Measurements from ENCODE around the gene RGS5. TPM values are rescaled to one million over a fixed set of nuclear protein-coding genes. Genes with fewer than 3 reads are reported as not detected.

Gene RGS5
- total RNA-seq, 5 donors from 2014 or later (not counting 1 experiment from before 2014, with no cell fraction given): 1.9 to 4.5 (median 3.4) TPM

GRCh38 chr1:163104385-163105099 is 98.2 kb downstream of the RGS5 start:
- Histone ChIP-seq H3K27me3 (replicated peaks in 1 of 2; ENCODE audit: control insufficient read depth in 2 of 2, extremely low read depth in 1 of 2, insufficient read depth in 2 of 2, low read length in 1 of 2) (peaks cover 0 to 4% of the 10 kb centered on the region in 2 experiments), H3K4me1 (ENCODE audit: control insufficient read depth in 1 of 2, extremely low read depth in 1 of 2, insufficient read depth in 2 of 2, low read length in 2 of 2) (no peaks in the 10 kb centered on the region), H3K9me3 (no peaks in the 10 kb centered on the region), H3K36me3 (ENCODE audit: control insufficient read depth in 2 of 2, extremely low read depth in 1 of 2, insufficient read depth in 1 of 2, low read length in 1 of 2) (no peaks in the 10 kb centered on the region), H3K27ac (ENCODE audit: low read length) (no peak overlapping the region), H3K4me3 (ENCODE audit: control insufficient read depth in 1 of 2, extremely low read depth in 1 of 2, low read length in 1 of 2) (no peak overlapping the region)
- ChIA-PET CTCF (no interaction called here), POLR2A (interaction anchor here in 1 of 2 donors (0.7 kb wide), 1 partner anchor 13 kb away, joined by 5 read pairs; no protein-coding TSS in a partner anchor)
- no peaks in the 10 kb centered on the region for H3K4me1 Mint-ChIP-seq
- WGBS (ENCODE audit: insufficient coverage): 61% methylated on average over 2 of the region's 4 CpGs
- H3K9me3 Mint-ChIP-seq: peaks cover 0 to 12% (median 0%) of the 10 kb centered on the region in 3 donors
- no peaks in the 10 kb centered on the region for H3K36me3 Mint-ChIP-seq
- no peak for ATAC-seq (replicated peaks in 1 of 4)
- no peak overlapping the region for H3K4me3 Mint-ChIP-seq
- H3K27ac Mint-ChIP-seq: no peak overlapping the region
- no peak for DNase-seq
- H3K27me3 Mint-ChIP-seq: peaks cover 10 to 15% of the 10 kb centered on the region in 2 donors

GRCh38 chr1:163102590-163102989 is 100.1 kb downstream of the RGS5 start:
- CTCF ChIA-PET: no interaction called here
- H3K4me3 ChIP-seq (ENCODE audit: control insufficient read depth in 1 of 2, extremely low read depth in 1 of 2, low read length in 1 of 2): no peak overlapping the region

GRCh38 chr1:163095213-163095612 is 107.5 kb downstream of the RGS5 start:
- Mint-ChIP-seq H3K9me3 (peaks cover 0 to 4% (median 0%) of the 10 kb centered on the region in 3 donors), H3K4me1 (no peaks in the 10 kb centered on the region), H3K27ac (no peak overlapping the region), H3K4me3 (no peak overlapping the region), H3K36me3 (no peaks in the 10 kb centered on the region), H3K27me3 (peaks cover 9 to 17% of the 10 kb centered on the region in 2 donors)
- DNase-seq (no peak), ATAC-seq (replicated peaks in 1 of 4) (no peak)
- WGBS (ENCODE audit: insufficient coverage): no CpG with 5 or more reads among the region's 1 CpG
- Histone ChIP-seq H3K36me3 (ENCODE audit: control insufficient read depth in 2 of 2, extremely low read depth in 1 of 2, insufficient read depth in 1 of 2, low read length in 1 of 2) (no peaks in the 10 kb centered on the region), H3K27me3 (replicated peaks in 1 of 2; ENCODE audit: control insufficient read depth in 2 of 2, extremely low read depth in 1 of 2, insufficient read depth in 2 of 2, low read length in 1 of 2) (peaks cover 0 to 8% of the 10 kb centered on the region in 2 experiments), H3K4me1 (ENCODE audit: control insufficient read depth in 1 of 2, extremely low read depth in 1 of 2, insufficient read depth in 2 of 2, low read length in 2 of 2) (no peaks in the 10 kb centered on the region), H3K9me3 (no peaks in the 10 kb centered on the region), H3K4me3 (ENCODE audit: control insufficient read depth in 1 of 2, extremely low read depth in 1 of 2, low read length in 1 of 2) (no peak overlapping the region), H3K27ac (ENCODE audit: low read length) (no peak overlapping the region)
- CTCF ChIA-PET: no interaction called here
- POLR2A ChIA-PET: no interaction called here

More at GRCh38 chr1:163102590-163102989, 100.1 kb downstream of the RGS5 start:
- ATAC-seq (replicated peaks in 1 of 4) (no peak), DNase-seq (no peak)
- Histone ChIP-seq H3K36me3 (ENCODE audit: control insufficient read depth in 2 of 2, extremely low read depth in 1 of 2, insufficient read depth in 1 of 2, low read length in 1 of 2) (no peaks in the 10 kb centered on the region), H3K4me1 (ENCODE audit: control insufficient read depth in 1 of 2, extremely low read depth in 1 of 2, insufficient read depth in 2 of 2, low read length in 2 of 2) (no peaks in the 10 kb centered on the region), H3K27me3 (replicated peaks in 1 of 2; ENCODE audit: control insufficient read depth in 2 of 2, extremely low read depth in 1 of 2, insufficient read depth in 2 of 2, low read length in 1 of 2) (no peaks in the 10 kb centered on the region), H3K27ac (ENCODE audit: low read length) (no peak overlapping the region), H3K9me3 (no peaks in the 10 kb centered on the region)
- Mint-ChIP-seq H3K27me3 (peaks cover 7 to 19% of the 10 kb centered on the region in 2 donors), H3K9me3 (peaks cover 0 to 4% (median 0%) of the 10 kb centered on the region in 3 donors), H3K4me3 (no peak overlapping the region), H3K4me1 (no peaks in the 10 kb centered on the region), H3K36me3 (no peaks in the 10 kb centered on the region), H3K27ac (no peak overlapping the region)
- POLR2A ChIA-PET: no interaction called here
- 36% methylated on average over 1 of the region's 1 CpG for WGBS (ENCODE audit: insufficient coverage)

GRCh38 chr1:163094589-163094988 is 108.1 kb downstream of the RGS5 start:
- Mint-ChIP-seq H3K27me3 (peaks cover 3 to 12% of the 10 kb centered on the region in 2 donors), H3K4me1 (no peaks in the 10 kb centered on the region), H3K9me3 (no peaks in the 10 kb centered on the region), H3K27ac (no peak overlapping the region), H3K36me3 (no peaks in the 10 kb centered on the region), H3K4me3 (no peak overlapping the region)
- Histone ChIP-seq H3K9me3 (no peaks in the 10 kb centered on the region), H3K27ac (ENCODE audit: low read length) (no peak overlapping the region), H3K27me3 (replicated peaks in 1 of 2; ENCODE audit: control insufficient read depth in 2 of 2, extremely low read depth in 1 of 2, insufficient read depth in 2 of 2, low read length in 1 of 2) (peaks cover 0 to 8% of the 10 kb centered on the region in 2 experiments), H3K36me3 (ENCODE audit: control insufficient read depth in 2 of 2, extremely low read depth in 1 of 2, insufficient read depth in 1 of 2, low read length in 1 of 2) (no peaks in the 10 kb centered on the region), H3K4me1 (ENCODE audit: control insufficient read depth in 1 of 2, extremely low read depth in 1 of 2, insufficient read depth in 2 of 2, low read length in 2 of 2) (no peaks in the 10 kb centered on the region), H3K4me3 (ENCODE audit: control insufficient read depth in 1 of 2, extremely low read depth in 1 of 2, low read length in 1 of 2) (no peak overlapping the region)
- ChIA-PET POLR2A (no interaction called here), CTCF (interaction anchor here in 1 of 2 donors (0.8 kb wide), 1 partner anchor 23 kb away, joined by 3 read pairs; no protein-coding TSS in a partner anchor)
- no peak for ATAC-seq (replicated peaks in 1 of 4)
- 33% methylated on average over 1 of the region's 2 CpGs for WGBS (ENCODE audit: insufficient coverage)
- no peak for DNase-seq

GRCh38 chr1:163094182-163094581 is 108.5 kb downstream of the RGS5 start:
- ATAC-seq (replicated peaks in 1 of 4) (no peak), DNase-seq (no peak)
- Mint-ChIP-seq H3K27ac (no peak overlapping the region), H3K9me3 (no peaks in the 10 kb centered on the region), H3K4me1 (no peaks in the 10 kb centered on the region), H3K27me3 (peaks cover 2 to 13% of the 10 kb centered on the region in 2 donors), H3K36me3 (no peaks in the 10 kb centered on the region), H3K4me3 (no peak overlapping the region)
- POLR2A ChIA-PET: no interaction called here
- Histone ChIP-seq H3K36me3 (ENCODE audit: control insufficient read depth in 2 of 2, extremely low read depth in 1 of 2, insufficient read depth in 1 of 2, low read length in 1 of 2) (no peaks in the 10 kb centered on the region), H3K9me3 (no peaks in the 10 kb centered on the region), H3K27me3 (replicated peaks in 1 of 2; ENCODE audit: control insufficient read depth in 2 of 2, extremely low read depth in 1 of 2, insufficient read depth in 2 of 2, low read length in 1 of 2) (peaks cover 0 to 8% of the 10 kb centered on the region in 2 experiments), H3K27ac (ENCODE audit: low read length) (no peak overlapping the region), H3K4me1 (ENCODE audit: control insufficient read depth in 1 of 2, extremely low read depth in 1 of 2, insufficient read depth in 2 of 2, low read length in 2 of 2) (no peaks in the 10 kb centered on the region), H3K4me3 (ENCODE audit: control insufficient read depth in 1 of 2, extremely low read depth in 1 of 2, low read length in 1 of 2) (no peak overlapping the region)
- WGBS (ENCODE audit: insufficient coverage): 63% methylated on average over 1 of the region's 4 CpGs
- CTCF ChIA-PET: interaction anchor here in 1 of 2 donors (0.8 kb wide), 1 partner anchor 23 kb away, joined by 3 read pairs; no protein-coding TSS in a partner anchor

- no peak overlapping the region for H3K4me3 ChIP-seq (ENCODE audit: control insufficient read depth in 1 of 2, extremely low read depth in 1 of 2, low read length in 1 of 2)
- no peaks in the 10 kb centered on the region for H3K4me1 ChIP-seq (ENCODE audit: control insufficient read depth in 1 of 2, extremely low read depth in 1 of 2, insufficient read depth in 2 of 2, low read length in 2 of 2)
- H3K36me3 ChIP-seq (ENCODE audit: control insufficient read depth in 2 of 2, extremely low read depth in 1 of 2, insufficient read depth in 1 of 2, low read length in 1 of 2): no peaks in the 10 kb centered on the region
- Mint-ChIP-seq H3K4me1 (no peaks in the 10 kb centered on the region), H3K27ac (no peak overlapping the region), H3K36me3 (no peaks in the 10 kb centered on the region), H3K4me3 (no peak overlapping the region), H3K27me3 (peaks cover 2 to 12% of the 10 kb centered on the region in 2 donors), H3K9me3 (no peaks in the 10 kb centered on the region)
- H3K27ac ChIP-seq (ENCODE audit: low read length): no peak overlapping the region
- 20% methylated on average over 1 of the region's 9 CpGs for WGBS (ENCODE audit: insufficient coverage)
- POLR2A ChIA-PET: no interaction called here
- no peaks in the 10 kb centered on the region for H3K9me3 ChIP-seq
- H3K27me3 ChIP-seq (replicated peaks in 1 of 2; ENCODE audit: control insufficient read depth in 2 of 2, extremely low read depth in 1 of 2, insufficient read depth in 2 of 2, low read length in 1 of 2): peaks cover 0 to 8% of the 10 kb centered on the region in 2 experiments
- CTCF ChIA-PET: no interaction called here
- ATAC-seq (replicated peaks in 1 of 4) (no peak), DNase-seq (no peak)
These were observed 109.1 kb downstream of the RGS5 start for GRCh38 chr1:163093579-163093978.
